Chondrocyte (in vitro differentiated cells): Measurements from ENCODE around the gene SDHA. TPM values are rescaled to one million over a fixed set of nuclear protein-coding genes. Genes with fewer than 3 reads are reported as not detected.

Source experiments
- DNase-seq: peaks from one replicate; pipeline ENCODE4 v3.0.0; 2021; ENCODE audit warnings: mixed read lengths, low spot score
- H3K27ac Mint-ChIP-seq: one replicate; pipeline ENCODE4 v1.8.0; 2021; ENCODE audit warnings: mild to moderate bottlenecking, moderate library complexity, mixed read lengths; ENCODE audit not compliant: unreplicated experiment
- H3K27me3 Mint-ChIP-seq: 2 replicates; pipeline ENCODE4 v1.8.0; 2021; ENCODE audit warnings: low read depth, mixed read lengths
- H3K36me3 Mint-ChIP-seq: 2 replicates; pipeline ENCODE4 v1.8.0; 2021; ENCODE audit warnings: low read depth, mixed read lengths
- H3K4me1 Mint-ChIP-seq: 2 replicates; pipeline ENCODE4 v1.8.0; 2021; ENCODE audit warnings: low read depth, mild to moderate bottlenecking, mixed read lengths
- H3K4me3 Mint-ChIP-seq: one replicate; pipeline ENCODE4 v1.8.0; 2021; ENCODE audit warnings: mild to moderate bottlenecking, moderate library complexity, mixed read lengths; ENCODE audit not compliant: unreplicated experiment
- H3K9me3 Mint-ChIP-seq: 2 replicates; pipeline ENCODE4 v1.8.0; 2021; ENCODE audit warnings: low read depth, mixed read lengths
- total RNA-seq: library from RNA; stranded (reverse); gene quantifications from 3 replicates; pipeline ENCODE4 v1.2.1, GENCODE V29; 2021
- TF ChIP-seq, protein P1 (sequence below): fragments of 200-600 bp; sonication (generic); IDR thresholded peaks from 2 replicates; pipeline ENCODE4 v1.5.0; 2021; ENCODE audit warnings: antibody characterized with exemption, mild to moderate bottlenecking, moderate library complexity

SDHA gene
- total RNA-seq, 1 donor from 2014 or later: 81.5 TPM

DNA sequence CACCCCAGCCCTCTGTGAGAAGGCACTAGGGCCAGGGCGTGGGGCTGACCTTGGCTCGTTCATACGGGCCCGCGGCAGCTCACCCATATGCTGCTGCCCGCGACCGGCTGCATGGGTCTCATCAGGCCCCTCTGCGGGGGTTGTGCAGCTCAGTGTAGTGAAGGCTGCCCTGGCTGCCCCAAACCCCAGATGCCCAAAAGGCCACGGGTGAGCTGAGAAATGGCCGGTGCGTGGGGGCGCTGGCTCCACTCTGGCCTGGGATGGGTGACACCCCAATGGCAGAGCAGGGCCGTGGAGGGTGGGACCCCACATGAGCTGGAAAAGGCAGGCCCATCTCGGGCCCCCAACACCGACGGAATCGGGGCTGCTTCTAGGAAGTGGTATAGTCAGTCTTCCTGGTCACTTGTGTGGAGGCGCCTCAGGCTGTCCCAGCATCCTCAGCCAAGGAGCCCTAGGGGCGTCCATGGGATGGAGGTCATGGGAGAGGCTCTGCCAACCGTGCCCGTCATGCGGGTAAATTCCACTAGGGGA, 46.3 kb upstream of the SDHA start:
- peaks cover 6% of the 10 kb centered on the region for H3K27me3 Mint-ChIP-seq
- H3K4me1 Mint-ChIP-seq: peaks cover 33% of the 10 kb centered on the region
- no peaks in the 10 kb centered on the region for H3K9me3 Mint-ChIP-seq
- H3K4me3 Mint-ChIP-seq: no peak overlapping the region
- peaks cover 1% of the 10 kb centered on the region for H3K36me3 Mint-ChIP-seq
- TF ChIP-seq, protein P1, sequence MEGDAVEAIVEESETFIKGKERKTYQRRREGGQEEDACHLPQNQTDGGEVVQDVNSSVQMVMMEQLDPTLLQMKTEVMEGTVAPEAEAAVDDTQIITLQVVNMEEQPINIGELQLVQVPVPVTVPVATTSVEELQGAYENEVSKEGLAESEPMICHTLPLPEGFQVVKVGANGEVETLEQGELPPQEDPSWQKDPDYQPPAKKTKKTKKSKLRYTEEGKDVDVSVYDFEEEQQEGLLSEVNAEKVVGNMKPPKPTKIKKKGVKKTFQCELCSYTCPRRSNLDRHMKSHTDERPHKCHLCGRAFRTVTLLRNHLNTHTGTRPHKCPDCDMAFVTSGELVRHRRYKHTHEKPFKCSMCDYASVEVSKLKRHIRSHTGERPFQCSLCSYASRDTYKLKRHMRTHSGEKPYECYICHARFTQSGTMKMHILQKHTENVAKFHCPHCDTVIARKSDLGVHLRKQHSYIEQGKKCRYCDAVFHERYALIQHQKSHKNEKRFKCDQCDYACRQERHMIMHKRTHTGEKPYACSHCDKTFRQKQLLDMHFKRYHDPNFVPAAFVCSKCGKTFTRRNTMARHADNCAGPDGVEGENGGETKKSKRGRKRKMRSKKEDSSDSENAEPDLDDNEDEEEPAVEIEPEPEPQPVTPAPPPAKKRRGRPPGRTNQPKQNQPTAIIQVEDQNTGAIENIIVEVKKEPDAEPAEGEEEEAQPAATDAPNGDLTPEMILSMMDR: no peak
- peak; percentile 90 for DNase-seq
- no peak overlapping the region for H3K27ac Mint-ChIP-seq

DNA sequence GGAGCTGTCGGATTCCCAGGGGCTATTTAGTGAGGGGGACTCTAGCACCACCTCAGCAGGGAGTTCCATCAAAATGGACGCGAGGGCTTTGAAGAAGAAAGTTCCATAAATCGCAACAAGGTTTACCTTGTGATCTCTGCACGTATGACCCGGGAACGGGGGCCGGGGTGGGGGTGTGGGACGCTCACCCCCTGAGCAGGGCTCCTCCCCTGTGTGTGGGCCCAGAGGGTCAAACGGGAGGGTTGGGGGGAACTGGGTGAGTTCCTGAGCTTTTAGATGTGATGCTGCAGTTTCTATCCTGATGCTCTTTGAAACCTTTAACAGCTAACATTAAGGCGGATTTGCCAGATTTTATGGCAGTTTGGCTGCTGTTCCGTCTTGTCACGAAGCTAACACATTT, 45.7 kb upstream of the SDHA start:
- TF ChIP-seq, protein P1: no peak
- Mint-ChIP-seq H3K27me3 (peaks cover 7% of the 10 kb centered on the region), H3K4me3 (no peak overlapping the region), H3K4me1 (peaks cover 28% of the 10 kb centered on the region), H3K9me3 (no peaks in the 10 kb centered on the region), H3K36me3 (peaks cover 1% of the 10 kb centered on the region), H3K27ac (no peak overlapping the region)
- DNase-seq: peak; percentile 56

DNA sequence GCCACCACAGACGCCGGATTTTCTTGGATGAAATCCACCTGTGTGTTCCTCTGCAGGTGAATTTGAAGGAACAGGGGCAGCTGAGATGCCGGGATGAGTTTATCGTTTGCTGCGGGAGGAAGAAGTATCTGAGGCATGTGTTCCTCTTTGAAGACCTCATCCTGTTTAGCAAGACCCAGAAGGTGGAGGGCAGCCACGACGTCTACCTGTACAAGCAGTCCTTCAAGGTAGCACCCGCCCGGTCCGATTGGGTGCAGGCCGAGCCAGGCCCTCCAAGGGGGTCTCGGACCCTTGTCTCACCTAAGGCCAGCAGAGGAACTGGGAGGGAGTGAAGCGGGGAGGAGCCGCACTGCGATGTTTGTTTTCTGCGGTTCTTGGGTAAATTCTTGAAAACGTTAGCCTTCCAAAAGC, 45.3 kb upstream of the SDHA start:
- H3K4me1 Mint-ChIP-seq: peaks cover 26% of the 10 kb centered on the region
- no peak overlapping the region for H3K4me3 Mint-ChIP-seq
- no peak overlapping the region for H3K27ac Mint-ChIP-seq
- peak; percentile 90 for DNase-seq
- no peaks in the 10 kb centered on the region for H3K9me3 Mint-ChIP-seq
- TF ChIP-seq, protein P1: no peak
- H3K36me3 Mint-ChIP-seq: peaks cover 1% of the 10 kb centered on the region
- H3K27me3 Mint-ChIP-seq: peaks cover 8% of the 10 kb centered on the region

DNA sequence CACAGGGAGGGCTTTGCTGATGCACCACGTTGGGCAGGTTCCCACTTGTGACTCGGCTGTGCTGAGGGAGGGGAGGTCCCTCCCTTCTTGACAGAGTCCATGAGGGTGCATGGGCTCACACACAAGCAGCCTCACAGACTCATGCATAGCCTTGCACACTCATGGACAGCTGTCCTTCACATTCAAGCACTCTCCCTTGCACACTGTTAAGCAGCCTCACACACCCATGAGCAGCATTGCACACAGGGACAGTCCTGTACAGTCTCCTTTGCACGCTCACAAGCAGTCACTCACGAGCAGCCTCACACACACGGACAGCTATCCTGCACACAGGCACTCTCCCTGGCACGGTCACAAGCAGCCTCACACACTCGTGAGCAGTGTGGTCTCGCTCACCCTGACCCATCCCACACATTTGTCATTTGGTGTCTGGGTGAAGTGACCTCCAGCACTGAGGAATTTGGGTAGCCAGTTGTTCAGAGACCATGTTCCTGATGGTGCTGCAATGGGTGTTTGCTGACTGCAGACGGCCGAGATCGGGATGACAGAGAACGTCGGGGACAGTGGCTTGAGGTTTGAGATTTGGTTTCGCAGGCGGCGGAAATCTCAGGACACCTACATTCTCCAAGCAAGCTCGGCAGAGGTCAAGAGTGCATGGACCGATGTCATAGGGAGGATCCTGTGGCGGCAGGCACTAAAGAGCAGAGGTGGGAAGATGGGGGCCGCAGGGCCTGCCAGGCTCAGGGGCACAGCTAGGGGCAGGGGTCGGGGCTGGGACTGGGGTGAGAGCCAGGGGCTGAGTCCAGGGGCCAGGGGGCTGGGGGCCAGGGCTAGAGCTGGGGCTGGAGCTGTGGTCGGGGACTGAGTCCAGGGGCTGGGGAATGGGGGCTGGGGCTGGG, 44.5 kb upstream of the SDHA start:
- Mint-ChIP-seq H3K4me3 (no peak overlapping the region), H3K36me3 (peaks cover 1% of the 10 kb centered on the region), H3K27me3 (peaks cover 15% of the 10 kb centered on the region), H3K9me3 (no peaks in the 10 kb centered on the region), H3K27ac (no peak overlapping the region), H3K4me1 (peaks cover 18% of the 10 kb centered on the region)
- TF ChIP-seq, protein P1: no peak
- peak; percentile 83 for DNase-seq

DNA sequence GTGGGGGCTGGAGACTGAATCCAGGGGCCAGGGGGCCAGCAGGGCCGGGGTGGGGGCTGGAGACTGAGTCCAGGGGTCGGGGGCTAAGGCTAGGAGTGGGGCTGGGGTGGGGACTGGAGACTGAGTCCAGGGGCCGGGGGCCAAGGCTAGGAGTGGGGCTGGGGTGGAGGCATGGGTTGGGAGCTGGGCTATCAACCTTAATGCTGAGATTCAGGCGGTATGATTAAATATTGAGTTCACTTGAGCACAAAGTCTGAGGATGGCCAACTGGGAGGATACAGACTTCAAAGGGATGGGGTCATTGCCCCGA, 43.9 kb upstream of the SDHA start:
- Mint-ChIP-seq H3K27me3 (peaks cover 16% of the 10 kb centered on the region), H3K27ac (no peak overlapping the region), H3K4me3 (no peak overlapping the region), H3K4me1 (peaks cover 12% of the 10 kb centered on the region), H3K9me3 (no peaks in the 10 kb centered on the region), H3K36me3 (peaks cover 1% of the 10 kb centered on the region)
- TF ChIP-seq, protein P1: no peak
- DNase-seq: no peak
